A172 (cell line): ENCODE data around the gene PREX1. TPM values are rescaled to one million over a fixed set of nuclear protein-coding genes. Genes with fewer than 3 reads are reported as not detected.

ENCODE experiments used
- DNase-seq: peaks from one replicate; pipeline ENCODE4 v3.0.0-alpha.2; 2015; ENCODE audit warnings: low spot score
- total RNA-seq: library from RNA; depleted of rRNA; stranded (reverse); fragments of >200 nt; shearing (Covaris generic); gene quantifications from 2 replicates; pipeline ENCODE4 v1.2.3, GENCODE V29; 2014

PREX1 gene
- total RNA-seq, 1 experiment from 2014 or later: 12.2 TPM

GRCh38 chr20:48661575-48662455 lies 166.0 kb downstream of the PREX1 start:
- no peak for DNase-seq

- DNase-seq: no peak
Measured at GRCh38 chr20:48660788-48661187, 167.0 kb downstream of the PREX1 start.

- DNase-seq: no peak
Measured at GRCh38 chr20:48659858-48660257, 167.9 kb downstream of the PREX1 start.

- no peak for DNase-seq
Measured at GRCh38 chr20:48658505-48658904, 169.3 kb downstream of the PREX1 start.

- no peak for DNase-seq
Measured at GRCh38 chr20:48658198-48658476, 169.7 kb downstream of the PREX1 start.

- DNase-seq: peak; percentile 67
Measured at GRCh38 chr20:48657426-48658197, 170.2 kb downstream of the PREX1 start.

GRCh38 chr20:48656661-48657211 lies 171.1 kb downstream of the PREX1 start:
- DNase-seq: no peak

GRCh38 chr20:48656137-48656536 lies 171.7 kb downstream of the PREX1 start:
- DNase-seq: no peak

GRCh38 chr20:48653706-48654051 lies 174.1 kb downstream of the PREX1 start:
- DNase-seq: no peak

GRCh38 chr20:48652961-48653705 lies 174.7 kb downstream of the PREX1 start:
- DNase-seq: no peak

GRCh38 chr20:48651960-48652359 lies 175.8 kb downstream of the PREX1 start:
- DNase-seq: no peak

GRCh38 chr20:48651271-48651670 lies 176.5 kb downstream of the PREX1 start:
- no peak for DNase-seq

- DNase-seq: no peak
Measured at GRCh38 chr20:48649868-48650267, 177.9 kb downstream of the PREX1 start.

- no peak for DNase-seq
Measured at GRCh38 chr20:48649104-48649626, 178.6 kb downstream of the PREX1 start.

GRCh38 chr20:48648482-48649051 lies 179.2 kb downstream of the PREX1 start:
- no peak for DNase-seq

- no peak for DNase-seq
Measured at GRCh38 chr20:48647858-48648257, 179.9 kb downstream of the PREX1 start.

- no peak for DNase-seq
Measured at GRCh38 chr20:48645666-48646065, 182.1 kb downstream of the PREX1 start.

- DNase-seq: no peak
Measured at GRCh38 chr20:48644286-48644828, 183.4 kb downstream of the PREX1 start.

- no peak for DNase-seq
Measured at GRCh38 chr20:48642105-48642880, 185.5 kb downstream of the PREX1 start.

- DNase-seq: no peak
Measured at GRCh38 chr20:48640871-48641270, 186.9 kb downstream of the PREX1 start.

- DNase-seq: no peak
Measured at GRCh38 chr20:48639899-48640298, 187.9 kb downstream of the PREX1 start.
